DOHH2 (cell line): Measurements from ENCODE around the gene ZIC1.

ENCODE experiments used
- CTCF ChIP-seq: fragments of 200-600 bp; sonication (generic); IDR thresholded peaks from one replicate; pipeline ENCODE4 v1.5.1; 2014; ENCODE audit warnings: antibody characterized with exemption, mild to moderate bottlenecking, low read depth, low read length; ENCODE audit not compliant: poor library complexity, severe bottlenecking
- EZH2phosphoT487 ChIP-seq: fragments of 200-600 bp; sonication (generic); IDR thresholded peaks from 2 replicates; pipeline ENCODE4 v1.6.1; 2017; ENCODE audit warnings: borderline replicate concordance, mild to moderate bottlenecking, antibody characterized with exemption, low read length, moderate library complexity, mixed read lengths

- TF ChIP-seq CTCF (no peak), EZH2phosphoT487 (no peak)
Measured at GRCh38 chr3:147377412-147378367, 31.5 kb upstream of the ZIC1 start.
